K562 (cell line): ENCODE data around the gene PACSIN2. TPM values are rescaled to one million over a fixed set of nuclear protein-coding genes. Genes with fewer than 3 reads are reported as not detected.
A peak's percentile ranks its signal among the peaks of the same experiment; 100 is the strongest.

Experiments
- ADNP ChIP-seq: fragments of 200-800 bp; sonication (Bioruptor generic); IDR thresholded peaks from 2 replicates; pipeline ENCODE4 v1.6.1; 2016; ENCODE audit warnings: missing genetic modification characterization, missing compliant biosample characterization
- BDP1 ChIP-seq: IDR thresholded peaks from 3 replicates; pipeline ENCODE4 v1.6.1; 2011; ENCODE audit not compliant: insufficient read length, insufficient read depth
- CAMTA2 ChIP-seq: fragments of 250-450 bp; sonication (Bioruptor Pico); conservative IDR thresholded peaks from 2 replicates; pipeline ENCODE4 v1.5.1; 2022
- CBX3 ChIP-seq, 2 experiments: IDR thresholded peaks; 1 replicate in 1 of 2; 2 replicates in 1 of 2; pipeline ENCODE4 v1.6.1; 2012; ENCODE audit warnings: inconsistent platforms in 2 of 2, low read length in 2 of 2, borderline replicate concordance in 1 of 2, control low read depth in 1 of 2
- DDX20 ChIP-seq: fragments of 450-650 bp; IDR thresholded peaks from 2 replicates; pipeline ENCODE4 v1.6.1; 2016; ENCODE audit warnings: missing genetic modification characterization, low read depth, mild to moderate bottlenecking, missing compliant biosample characterization, moderate library complexity
- DMBX1 ChIP-seq: fragments of 250-450 bp; sonication (Bioruptor Pico); IDR thresholded peaks from 2 replicates; pipeline ENCODE4 v1.8.0; 2022; ENCODE audit warnings: inconsistent platforms, mild to moderate bottlenecking, moderate library complexity, borderline replicate concordance
- ELF2 ChIP-seq: fragments of 250-450 bp; sonication (Bioruptor Pico); IDR thresholded peaks from 2 replicates; pipeline ENCODE4 v1.5.0; 2021; ENCODE audit warnings: mild to moderate bottlenecking
- ELK1 ChIP-seq: sonication (generic); formaldehyde crosslinking; IDR thresholded peaks from 2 replicates; pipeline ENCODE4 v1.8.1; 2022; ENCODE audit warnings: missing genetic modification reagents
- EP300 ChIP-seq: IDR thresholded peaks from 2 replicates; pipeline ENCODE4 v1.6.1; 2012; ENCODE audit warnings: low read length, improper control_type of control experiment
- FOXA1 ChIP-seq: fragments of 450-650 bp; IDR thresholded peaks from 2 replicates; pipeline ENCODE4 v1.6.1; 2016; ENCODE audit warnings: mild to moderate bottlenecking, borderline replicate concordance
- GTF2E2 ChIP-seq: fragments of 200-800 bp; sonication (Bioruptor generic); IDR thresholded peaks from 2 replicates; pipeline ENCODE4 v1.6.1; 2016; ENCODE audit warnings: missing genetic modification characterization, missing compliant biosample characterization
- L3MBTL2 ChIP-seq: fragments of 450-650 bp; IDR thresholded peaks from 2 replicates; pipeline ENCODE4 v1.6.1; 2016; ENCODE audit warnings: mild to moderate bottlenecking, moderate library complexity
- MTA1 ChIP-seq: fragments of 450-650 bp; IDR thresholded peaks from 2 replicates; pipeline ENCODE4 v1.6.1; 2017; ENCODE audit warnings: borderline replicate concordance
- PCBP2 ChIP-seq: fragments of 200-400 bp; formaldehyde crosslinking; IDR thresholded peaks from 2 replicates; pipeline ENCODE4 v1.6.1; 2018; ENCODE audit warnings: low read length, low read depth, mild to moderate bottlenecking, moderate library complexity; ENCODE audit not compliant: poor library complexity, severe bottlenecking
- POLR2A ChIP-seq: fragments of 450-650 bp; conservative IDR thresholded peaks from 2 replicates; pipeline ENCODE4 v1.6.1; 2016
- SLC30A9 ChIP-seq: fragments of 250-450 bp; sonication (Bioruptor Pico); IDR thresholded peaks from 2 replicates; pipeline ENCODE4 v1.8.0; 2022; ENCODE audit warnings: mild to moderate bottlenecking, moderate library complexity
- ZNF124 ChIP-seq: sonication (generic); formaldehyde crosslinking; IDR thresholded peaks from 2 replicates; pipeline ENCODE4 v1.8.1; 2022; ENCODE audit warnings: missing genetic modification reagents
- ZNF280B ChIP-seq: fragments of 250-450 bp; sonication (Bioruptor Pico); IDR thresholded peaks from 2 replicates; pipeline ENCODE4 v1.5.1; 2021; ENCODE audit warnings: mild to moderate bottlenecking
- ZNF431 ChIP-seq: sonication (generic); formaldehyde crosslinking; IDR thresholded peaks from 2 replicates; pipeline ENCODE4 v1.8.0; 2022; ENCODE audit warnings: mild to moderate bottlenecking, missing genetic modification reagents
- polyA plus RNA-seq, 8 experiments: library from polyadenylated mRNA; depleted of rRNA in 4 of 8; stranded (reverse) in 5 of 8; unstranded in 3 of 8; fragments of >200 nt; fragmentation: Nextera tagmentation in 2 of 8; fragmentation: Illumina TruSeq in 1 of 8; extraction: Ambion mirVana in 2 of 8; extraction: Trizol in 1 of 8; gene quantifications; 2 replicates each; pipeline versions ENCODE4 v1.2.1 to v1.2.3, GENCODE V29; 2011 to 2014; ENCODE audit warnings: inconsistent platforms in 1 of 8, missing spikeins in 1 of 8
- total RNA-seq, 7 experiments: library from RNA; depleted of rRNA in 6 of 7; stranded (reverse); fragments of >200 nt in 6 of 7; fragmentation: Illumina TruSeq in 2 of 7; extraction: Trizol in 2 of 7; gene quantifications; 2 replicates each; pipeline versions ENCODE4 v1.2.1 to v1.2.3, GENCODE V29; 2011 to 2021; ENCODE audit warnings: low replicate concordance in 1 of 7
- TF ChIP-seq, protein P1 (sequence below): sonication (generic); formaldehyde crosslinking; IDR thresholded peaks from 2 replicates; pipeline ENCODE4 v1.5.0; 2020; ENCODE audit warnings: missing genetic modification reagents
- TF ChIP-seq, protein P2 (sequence below), 2 experiments: fragments of 450-650 bp; conservative IDR thresholded peaks; 2 replicates each; pipeline ENCODE4 v1.6.1; 2017; ENCODE audit warnings: mild to moderate bottlenecking in 2 of 2, moderate library complexity in 2 of 2
- TF ChIP-seq, protein P3 (sequence below): IDR thresholded peaks from 2 replicates; pipeline ENCODE4 v1.6.1; 2011; ENCODE audit warnings: borderline replicate concordance, low read depth, mild to moderate bottlenecking, moderate library complexity, low read length; ENCODE audit not compliant: insufficient read depth, poor library complexity, severe bottlenecking

The PACSIN2 gene
- total and polyA plus RNA-seq, 9 of the 15 experiments (the other 6 are each of a cell fraction or from before 2014, with no cell fraction given): 0.45 to 45.1 (median 23.9) TPM

- TF ChIP-seq GTF2E2 (tag) (0 out of 2 replicates have a peak, but pooled peaks have one; percentile 62), PCBP2 (no peak), ELK1 (no peak), ZNF280B (CRISPR knock-in tag) (no peak), CBX3 (IDR thresholded peaks at IDR 0.05; ENCODE audit: borderline replicate concordance in 1 of 2, low read length in 2 of 2) (no peak), FOXA1 (no peak), DMBX1 (CRISPR knock-in tag) (no peak), ADNP (tag) (no peak), POLR2A (peak; percentile 95), CAMTA2 (CRISPR knock-in tag) (no peak), L3MBTL2 (peak; percentile 83), DDX20 (tag) (no peak), MTA1 (no peak), ZNF124 (no peak), SLC30A9 (CRISPR knock-in tag) (no peak), BDP1 (no peak), EP300 (no peak), ZNF431 (CRISPR knock-in tag) (no peak), ELF2 (CRISPR knock-in tag) (no peak)
- TF ChIP-seq, protein P1, sequence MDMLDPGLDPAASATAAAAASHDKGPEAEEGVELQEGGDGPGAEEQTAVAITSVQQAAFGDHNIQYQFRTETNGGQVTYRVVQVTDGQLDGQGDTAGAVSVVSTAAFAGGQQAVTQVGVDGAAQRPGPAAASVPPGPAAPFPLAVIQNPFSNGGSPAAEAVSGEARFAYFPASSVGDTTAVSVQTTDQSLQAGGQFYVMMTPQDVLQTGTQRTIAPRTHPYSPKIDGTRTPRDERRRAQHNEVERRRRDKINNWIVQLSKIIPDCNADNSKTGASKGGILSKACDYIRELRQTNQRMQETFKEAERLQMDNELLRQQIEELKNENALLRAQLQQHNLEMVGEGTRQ (CRISPR knock-in tag): no peak
- TF ChIP-seq, protein P2, sequence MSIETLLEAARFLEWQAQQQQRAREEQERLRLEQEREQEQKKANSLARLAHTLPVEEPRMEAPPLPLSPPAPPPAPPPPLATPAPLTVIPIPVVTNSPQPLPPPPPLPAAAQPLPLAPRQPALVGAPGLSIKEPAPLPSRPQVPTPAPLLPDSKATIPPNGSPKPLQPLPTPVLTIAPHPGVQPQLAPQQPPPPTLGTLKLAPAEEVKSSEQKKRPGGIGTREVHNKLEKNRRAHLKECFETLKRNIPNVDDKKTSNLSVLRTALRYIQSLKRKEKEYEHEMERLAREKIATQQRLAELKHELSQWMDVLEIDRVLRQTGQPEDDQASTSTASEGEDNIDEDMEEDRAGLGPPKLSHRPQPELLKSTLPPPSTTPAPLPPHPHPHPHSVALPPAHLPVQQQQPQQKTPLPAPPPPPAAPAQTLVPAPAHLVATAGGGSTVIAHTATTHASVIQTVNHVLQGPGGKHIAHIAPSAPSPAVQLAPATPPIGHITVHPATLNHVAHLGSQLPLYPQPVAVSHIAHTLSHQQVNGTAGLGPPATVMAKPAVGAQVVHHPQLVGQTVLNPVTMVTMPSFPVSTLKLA (conservative IDR thresholded peaks at IDR 0.05): peak; percentile 76 to 82
- TF ChIP-seq, protein P3, sequence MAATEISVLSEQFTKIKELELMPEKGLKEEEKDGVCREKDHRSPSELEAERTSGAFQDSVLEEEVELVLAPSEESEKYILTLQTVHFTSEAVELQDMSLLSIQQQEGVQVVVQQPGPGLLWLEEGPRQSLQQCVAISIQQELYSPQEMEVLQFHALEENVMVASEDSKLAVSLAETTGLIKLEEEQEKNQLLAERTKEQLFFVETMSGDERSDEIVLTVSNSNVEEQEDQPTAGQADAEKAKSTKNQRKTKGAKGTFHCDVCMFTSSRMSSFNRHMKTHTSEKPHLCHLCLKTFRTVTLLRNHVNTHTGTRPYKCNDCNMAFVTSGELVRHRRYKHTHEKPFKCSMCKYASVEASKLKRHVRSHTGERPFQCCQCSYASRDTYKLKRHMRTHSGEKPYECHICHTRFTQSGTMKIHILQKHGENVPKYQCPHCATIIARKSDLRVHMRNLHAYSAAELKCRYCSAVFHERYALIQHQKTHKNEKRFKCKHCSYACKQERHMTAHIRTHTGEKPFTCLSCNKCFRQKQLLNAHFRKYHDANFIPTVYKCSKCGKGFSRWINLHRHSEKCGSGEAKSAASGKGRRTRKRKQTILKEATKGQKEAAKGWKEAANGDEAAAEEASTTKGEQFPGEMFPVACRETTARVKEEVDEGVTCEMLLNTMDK: no peak
These were observed at the start of gene PACSIN2 (continued) for GRCh38 chr22:43014869-43015676.
